CD4-positive, alpha-beta memory T cell (primary cell): ENCODE data around the gene ACTA2. TPM values are rescaled to one million over a fixed set of nuclear protein-coding genes. Genes with fewer than 3 reads are reported as not detected.

ENCODE experiments used
- CTCF ChIA-PET: fragments of 350-600 bp; sonication (Branson Sonifier 250); formaldehyde crosslinking; loops from one replicate; lab custom pipeline; 2021; ENCODE audit warnings: inconsistent platforms; ENCODE audit not compliant: partially characterized antibody; lab: Charles Lee
- POLR2A ChIA-PET: fragments of 350-600 bp; sonication (Branson Sonifier 250); formaldehyde crosslinking; loops from one replicate; lab custom pipeline; 2021; ENCODE audit not compliant: partially characterized antibody; lab: Charles Lee
- DNase-seq, 5 donors: peaks; one replicate each; pipeline versions ENCODE4 v3.0.0 to v3.0.0-alpha.2; 2020 to 2022; ENCODE audit warnings: mixed read lengths in 1 of 5
- H3K27ac ChIP-seq: one replicate; pipeline ENCODE4 v1.7.0; 2013; ENCODE audit warnings: low read depth, low read length
- H3K27me3 ChIP-seq: 2 replicates; pipeline ENCODE4 v1.7.0; 2013; ENCODE audit warnings: mild to moderate bottlenecking, low read length, moderate library complexity; ENCODE audit not compliant: insufficient read depth
- H3K36me3 ChIP-seq: 2 replicates; pipeline ENCODE4 v1.7.0; 2013; ENCODE audit warnings: mild to moderate bottlenecking, low read length, moderate library complexity; ENCODE audit not compliant: insufficient read depth
- H3K4me1 ChIP-seq: 2 replicates; pipeline ENCODE4 v1.7.0; 2013; ENCODE audit warnings: mild to moderate bottlenecking, low read length, moderate library complexity; ENCODE audit not compliant: insufficient read depth
- H3K4me3 ChIP-seq, 2 donors: one replicate each; pipeline ENCODE4 v1.7.0; 2013; ENCODE audit warnings: low read length in 2 of 2, mild to moderate bottlenecking in 1 of 2
- H3K9me3 ChIP-seq, 2 donors: one replicate each; pipeline ENCODE4 v1.7.0; 2013; ENCODE audit warnings: low read length in 2 of 2, control low read depth in 1 of 2; ENCODE audit not compliant: control insufficient read depth in 1 of 2
- H3K27ac Mint-ChIP-seq, 7 donors: one replicate each; pipeline ENCODE4 v1.8.0; 2020 to 2021; ENCODE audit warnings: mixed read lengths in 7 of 7, mild to moderate bottlenecking in 6 of 7, inconsistent platforms in 3 of 7, moderate library complexity in 3 of 7
- H3K27me3 Mint-ChIP-seq, 2 donors: one replicate each; pipeline ENCODE4 v1.8.0; 2020 to 2021; ENCODE audit warnings: mixed read lengths in 2 of 2
- H3K36me3 Mint-ChIP-seq, 2 donors: one replicate each; pipeline ENCODE4 v1.8.0; 2020 to 2021; ENCODE audit warnings: mixed read lengths in 2 of 2, inconsistent platforms in 1 of 2, mild to moderate bottlenecking in 1 of 2
- H3K4me1 Mint-ChIP-seq, 4 donors: one replicate each; pipeline ENCODE4 v1.8.0; 2020 to 2021; ENCODE audit warnings: mixed read lengths in 4 of 4, mild to moderate bottlenecking in 1 of 4
- H3K4me3 Mint-ChIP-seq, 8 donors: one replicate each; pipeline ENCODE4 v1.8.0; 2020 to 2021; ENCODE audit warnings: mixed read lengths in 8 of 8, mild to moderate bottlenecking in 7 of 8, moderate library complexity in 6 of 8, inconsistent platforms in 3 of 8
- H3K9me3 Mint-ChIP-seq, 8 donors: one replicate each; pipeline ENCODE4 v1.8.0; 2020 to 2021; ENCODE audit warnings: mixed read lengths in 8 of 8, mild to moderate bottlenecking in 5 of 8, inconsistent platforms in 3 of 8, moderate library complexity in 1 of 8
- intact Hi-C: fragments of 100-400 bp; cut with micrococcal nuclease; formaldehyde crosslinking; loops from one replicate; pipeline ENCODE4 v1.15.1; 2023
- polyA plus RNA-seq, 2 donors: library from polyadenylated mRNA; unstranded; fragments of 300-500 nt; fragmentation: Illumina TruSeq; gene quantifications; one replicate each; pipeline ENCODE4 v1.2.3, GENCODE V29; 2021
- total RNA-seq, 2 experiments: library from RNA; stranded (reverse); gene quantifications; one replicate each; pipeline ENCODE4 v1.2.3, GENCODE V29; 2021

The ACTA2 gene
- total RNA-seq: 10 to 100 TPM in 1 of 2 experiments, 1 to 10 TPM in 1; 9.1 to 13.2 TPM
- polyA plus RNA-seq: 10 to 100 TPM; 10.6 to 12.5 TPM

- no peaks in the 10 kb centered on the region for H3K27me3 Mint-ChIP-seq
- H3K9me3 ChIP-seq: no peaks in the 10 kb centered on the region
- peaks cover 0 to 16% of the 10 kb centered on the region in 2 donors for H3K36me3 Mint-ChIP-seq
- no peak for DNase-seq
- POLR2A ChIA-PET: no interaction called here
- no peak within 1 kb of the TSS for H3K27ac ChIP-seq
- peaks cover 0 to 16% (median 0%) of the 10 kb centered on the region in 4 donors for H3K4me1 Mint-ChIP-seq
- no peaks in the 10 kb centered on the region for H3K27me3 ChIP-seq
- no peaks in the 10 kb centered on the region for H3K4me1 ChIP-seq
- H3K4me3 ChIP-seq: no peak within 1 kb of the TSS
- no peaks in the 10 kb centered on the region for H3K9me3 Mint-ChIP-seq
- no peaks in the 10 kb centered on the region for H3K36me3 ChIP-seq
- intact Hi-C loops: no loop called here
- H3K27ac Mint-ChIP-seq: peak within 1 kb of the TSS in 1 of 7 donors; percentile 22
- CTCF ChIA-PET: interaction anchor here (1.8 kb wide), 1 partner anchor 20 kb away, joined by 5 read pairs; no protein-coding TSS in a partner anchor
- H3K4me3 Mint-ChIP-seq: no peak within 1 kb of the TSS
Measured at GRCh38 chr10:88952647-88953111, at the start of gene ACTA2. Gene ACTA2 (minus strand): TSS chr10:88952773. CDS start chr10:88948930, 3,843 bp downstream.

DNA sequence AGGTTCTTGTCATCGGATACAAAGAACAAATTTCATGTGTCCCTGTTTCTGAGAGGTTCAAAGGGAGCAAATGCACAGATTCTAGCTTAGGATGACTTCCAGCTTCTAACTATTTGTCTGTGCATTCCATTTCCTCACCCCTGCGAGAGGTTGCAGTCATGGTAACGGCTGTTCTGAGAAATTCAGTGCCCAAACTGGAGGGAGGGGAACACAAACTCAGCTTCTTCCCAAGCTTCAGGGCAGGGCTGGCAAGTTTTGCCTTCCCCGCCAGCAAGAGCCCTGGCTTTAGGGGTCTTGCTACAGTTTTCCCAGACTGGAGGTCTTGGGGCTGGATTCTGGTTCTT, 49.1 kb upstream of the ACTA2 start:
- ChIA-PET POLR2A (interaction anchor here (0.7 to 6.2 kb wide), 7 partner anchors 10 to 1140 kb away, joined by 3 to 114 read pairs (median 4); partner anchors contain the start of gene FAS), CTCF (interaction anchor here (0.7 to 3.8 kb wide), 7 partner anchors 11 to 755 kb away, joined by 3 to 43 read pairs (median 6); partner anchors contain the start of gene FAS)
- intact Hi-C loops: loop anchor here (1.0 to 2.0 kb wide), 4 partner anchors 10 to 66 kb away; no protein-coding TSS in a partner anchor
- Mint-ChIP-seq H3K36me3 (peaks cover 19 to 30% of the 10 kb centered on the region in 2 donors), H3K27ac (peak overlapping the region; percentile 81 to 98 (median 89)), H3K27me3 (no peaks in the 10 kb centered on the region), H3K9me3 (no peaks in the 10 kb centered on the region), H3K4me1 (peaks cover 50 to 86% (median 66%) of the 10 kb centered on the region in 4 donors), H3K4me3 (peak overlapping the region; percentile 69 to 89 (median 85))
- H3K27me3 ChIP-seq: no peaks in the 10 kb centered on the region
- H3K4me3 ChIP-seq: peak overlapping the region in 1 of 2 donors; percentile 25
- H3K36me3 ChIP-seq: peaks cover 7% of the 10 kb centered on the region
- peak in 1 of 5 donors; percentile 55 for DNase-seq
- peak overlapping the region; percentile 74 for H3K27ac ChIP-seq
- no peaks in the 10 kb centered on the region for H3K9me3 ChIP-seq
- peaks cover 84% of the 10 kb centered on the region for H3K4me1 ChIP-seq

- Mint-ChIP-seq H3K27me3 (no peaks in the 10 kb centered on the region), H3K4me1 (peaks cover 51 to 87% (median 67%) of the 10 kb centered on the region in 4 donors), H3K27ac (peak overlapping the region; percentile 81 to 98 (median 89)), H3K36me3 (peaks cover 16 to 28% of the 10 kb centered on the region in 2 donors), H3K9me3 (no peaks in the 10 kb centered on the region), H3K4me3 (peak overlapping the region; percentile 69 to 89 (median 85))
- ChIA-PET POLR2A (interaction anchor here (0.6 to 6.2 kb wide), 8 partner anchors 10 to 1139 kb away, joined by 3 to 114 read pairs (median 4); partner anchors contain the start of gene FAS), CTCF (interaction anchor here (0.7 to 3.8 kb wide), 8 partner anchors 10 to 756 kb away, joined by 3 to 43 read pairs (median 6); partner anchors contain the start of gene FAS)
- Histone ChIP-seq H3K36me3 (peaks cover 7% of the 10 kb centered on the region), H3K27ac (peak overlapping the region; percentile 74), H3K4me1 (peaks cover 85% of the 10 kb centered on the region), H3K9me3 (no peaks in the 10 kb centered on the region), H3K4me3 (peak overlapping the region in 1 of 2 donors; percentile 25), H3K27me3 (no peaks in the 10 kb centered on the region)
- intact Hi-C loops: loop anchor here (1.0 to 2.0 kb wide), 4 partner anchors 10 to 66 kb away; no protein-coding TSS in a partner anchor
- DNase-seq: peak; percentile 45 to 70 (median 50)
Measured at GRCh38 chr10:89001024-89001728, 48.6 kb upstream of the ACTA2 start.

DNA sequence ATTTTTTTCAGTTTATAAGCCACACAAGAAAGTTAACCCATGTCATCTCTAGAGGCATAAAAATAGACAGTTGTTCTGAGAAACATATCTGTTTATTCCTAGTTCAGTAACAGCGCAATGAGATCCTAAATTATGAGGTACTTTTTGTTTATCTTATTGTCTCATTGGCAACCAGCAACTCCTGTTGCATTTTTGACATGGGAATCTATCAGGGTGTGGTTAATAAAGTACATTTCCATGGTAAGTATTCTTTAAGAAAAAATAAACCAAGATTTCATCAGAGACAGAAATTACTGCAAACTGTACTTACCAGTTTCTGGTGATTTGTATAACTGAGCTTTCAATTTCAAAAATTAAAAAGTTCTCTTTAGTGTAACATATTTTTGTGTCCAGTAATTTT, 47.1 kb upstream of the ACTA2 start:
- H3K27ac Mint-ChIP-seq: peak overlapping the region; percentile 81 to 98 (median 91)
- H3K4me1 Mint-ChIP-seq: peaks cover 60 to 93% (median 75%) of the 10 kb centered on the region in 4 donors
- H3K27me3 Mint-ChIP-seq: no peaks in the 10 kb centered on the region
- H3K36me3 Mint-ChIP-seq: peaks cover 12 to 22% of the 10 kb centered on the region in 2 donors
- ChIA-PET CTCF (interaction anchor here (1.2 to 3.2 kb wide), 5 partner anchors 9 to 218 kb away, joined by 4 to 32 read pairs (median 6); partner anchors contain the start of gene FAS), POLR2A (interaction anchor here (6.2 kb wide), 1 partner anchor 8 kb away, joined by 114 read pairs; the partner anchor contains the start of gene FAS)
- peak overlapping the region in 7 of 8 donors; percentile 22 to 88 (median 74) for H3K4me3 Mint-ChIP-seq
- intact Hi-C loops: loop anchor here (2.0 to 10.0 kb wide), 5 partner anchors 13 to 805 kb away; partner anchors contain the start of genes IFIT5 and KIF20B
- H3K4me3 ChIP-seq: peak overlapping the region in 1 of 2 donors; percentile 12
- H3K4me1 ChIP-seq: peaks cover 93% of the 10 kb centered on the region
- no peaks in the 10 kb centered on the region for H3K27me3 ChIP-seq
- no peak for DNase-seq
- peaks cover 7% of the 10 kb centered on the region for H3K36me3 ChIP-seq
- no peaks in the 10 kb centered on the region for H3K9me3 Mint-ChIP-seq
- peak overlapping the region; percentile 74 for H3K27ac ChIP-seq
- H3K9me3 ChIP-seq: no peaks in the 10 kb centered on the region

DNA sequence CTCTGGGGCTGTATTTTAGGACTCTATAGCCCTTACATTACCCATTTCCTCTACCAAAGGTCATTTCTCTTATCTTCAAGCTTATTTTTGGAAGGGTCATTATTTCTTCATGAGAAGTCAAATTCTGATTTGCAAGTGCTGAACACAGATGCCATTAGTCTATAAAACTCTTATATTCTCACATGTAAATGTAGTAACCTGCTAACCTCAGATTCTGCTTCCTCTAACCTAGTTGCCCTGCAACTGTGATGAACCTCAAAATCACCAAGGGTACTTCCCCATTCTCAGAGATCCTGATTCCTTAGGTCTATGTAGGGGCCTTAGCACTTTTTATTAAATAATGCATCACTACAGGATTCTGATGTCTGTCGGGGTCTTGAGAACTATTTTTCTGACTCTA, 44.4 kb upstream of the ACTA2 start:
- CTCF ChIA-PET: interaction anchor here (0.8 to 10.8 kb wide), 9 partner anchors 10 to 221 kb away, joined by 3 to 138 read pairs (median 4); no protein-coding TSS in a partner anchor
- Mint-ChIP-seq H3K4me3 (peak overlapping the region in 7 of 8 donors; percentile 4 to 72 (median 55)), H3K36me3 (peaks cover 3 to 4% of the 10 kb centered on the region in 2 donors), H3K9me3 (no peaks in the 10 kb centered on the region), H3K27me3 (no peaks in the 10 kb centered on the region), H3K4me1 (peaks cover 55 to 90% (median 74%) of the 10 kb centered on the region in 4 donors), H3K27ac (peak overlapping the region; percentile 25 to 82 (median 73))
- Histone ChIP-seq H3K27ac (peak overlapping the region; percentile 68), H3K27me3 (no peaks in the 10 kb centered on the region), H3K9me3 (no peaks in the 10 kb centered on the region), H3K4me3 (no peak overlapping the region), H3K4me1 (peaks cover 89% of the 10 kb centered on the region), H3K36me3 (no peaks in the 10 kb centered on the region)
- intact Hi-C loops: loop anchor here (10.0 kb wide), 3 partner anchors 418 to 802 kb away; partner anchors contain the start of genes IFIT5 and KIF20B
- peak in 1 of 5 donors; percentile 38 for DNase-seq
- POLR2A ChIA-PET: interaction anchor here (0.7 to 3.3 kb wide), 4 partner anchors 10 to 255 kb away, joined by 3 to 12 read pairs (median 4); partner anchors contain the start of gene LIPA

DNA sequence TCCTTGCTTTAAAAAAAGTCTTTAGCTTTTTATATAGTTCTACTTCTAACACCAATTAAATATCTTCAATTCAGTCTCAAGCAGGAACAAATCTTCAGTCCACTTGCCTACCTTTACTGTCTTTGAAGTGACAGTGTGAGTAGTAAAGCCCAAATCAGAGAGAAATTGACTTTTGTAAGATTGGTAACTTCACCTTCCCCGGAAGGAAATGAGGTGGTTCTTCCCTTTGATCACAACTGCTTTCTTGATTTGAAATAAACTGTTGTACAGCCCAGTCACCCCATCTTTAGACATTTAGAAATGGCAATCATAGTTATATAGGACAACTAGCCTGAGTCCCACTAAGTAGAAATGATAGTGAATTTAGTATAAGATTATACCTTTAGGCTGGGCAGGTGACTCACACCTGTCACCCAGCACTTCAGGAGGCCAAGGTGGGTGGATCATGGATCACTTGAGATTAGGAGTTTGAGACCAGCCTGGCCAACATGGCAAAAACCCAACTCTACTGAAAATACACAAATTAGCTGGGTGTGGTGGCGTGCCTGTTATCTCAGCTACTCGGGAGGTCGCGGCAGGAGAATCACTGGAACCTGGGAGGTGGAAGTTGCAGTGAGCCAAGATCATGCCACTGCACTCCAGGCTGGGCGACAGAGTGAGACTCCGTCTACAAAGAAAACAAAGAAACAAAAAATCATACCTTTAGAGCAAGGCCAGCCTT, 42.7 kb upstream of the ACTA2 start:
- H3K27me3 Mint-ChIP-seq: no peaks in the 10 kb centered on the region
- Histone ChIP-seq H3K9me3 (no peaks in the 10 kb centered on the region), H3K4me3 (peak overlapping the region; percentile 34 to 55), H3K27ac (peak overlapping the region; percentile 68), H3K36me3 (no peaks in the 10 kb centered on the region), H3K4me1 (peaks cover 74% of the 10 kb centered on the region), H3K27me3 (no peaks in the 10 kb centered on the region)
- H3K9me3 Mint-ChIP-seq: no peaks in the 10 kb centered on the region
- ChIA-PET CTCF (interaction anchor here (0.6 to 10.8 kb wide), 11 partner anchors 19 to 212 kb away, joined by 3 to 138 read pairs (median 4); partner anchors contain the start of gene CH25H), POLR2A (interaction anchor here (0.8 to 3.3 kb wide), 10 partner anchors 8 to 115 kb away, joined by 3 to 12 read pairs (median 4); partner anchors contain the start of gene STAMBPL1)
- intact Hi-C loops: loop anchor here (10.0 kb wide), 3 partner anchors 419 to 801 kb away; partner anchors contain the start of genes IFIT5 and KIF20B
- H3K36me3 Mint-ChIP-seq: peaks cover 3 to 14% of the 10 kb centered on the region in 2 donors
- DNase-seq: peak in 3 of 5 donors; percentile 37 to 54 (median 38)
- peaks cover 46 to 85% (median 65%) of the 10 kb centered on the region in 4 donors for H3K4me1 Mint-ChIP-seq
- H3K27ac Mint-ChIP-seq: peak overlapping the region; percentile 61 to 95 (median 81)
- H3K4me3 Mint-ChIP-seq: peak overlapping the region; percentile 37 to 81 (median 68)
